GM21526 (cell line): Measurements from ENCODE around the gene CHI3L2.

Source experiments
- ATAC-seq: cut with Tn5 transposase; IDR thresholded peaks from one replicate; pipeline ENCODE4 v1.9.1; 2021; ENCODE audit warnings: moderate library complexity; ENCODE audit not compliant: unreplicated experiment, low FRiP score

Gene CHI3L2

GRCh38 chr1:111218701-111219556 lies 8.6 kb upstream of the CHI3L2 start:
- ATAC-seq = no peak

- peak; percentile 31 for ATAC-seq
These were observed 7.8 kb upstream of the CHI3L2 start for GRCh38 chr1:111219557-111220286.

DNA sequence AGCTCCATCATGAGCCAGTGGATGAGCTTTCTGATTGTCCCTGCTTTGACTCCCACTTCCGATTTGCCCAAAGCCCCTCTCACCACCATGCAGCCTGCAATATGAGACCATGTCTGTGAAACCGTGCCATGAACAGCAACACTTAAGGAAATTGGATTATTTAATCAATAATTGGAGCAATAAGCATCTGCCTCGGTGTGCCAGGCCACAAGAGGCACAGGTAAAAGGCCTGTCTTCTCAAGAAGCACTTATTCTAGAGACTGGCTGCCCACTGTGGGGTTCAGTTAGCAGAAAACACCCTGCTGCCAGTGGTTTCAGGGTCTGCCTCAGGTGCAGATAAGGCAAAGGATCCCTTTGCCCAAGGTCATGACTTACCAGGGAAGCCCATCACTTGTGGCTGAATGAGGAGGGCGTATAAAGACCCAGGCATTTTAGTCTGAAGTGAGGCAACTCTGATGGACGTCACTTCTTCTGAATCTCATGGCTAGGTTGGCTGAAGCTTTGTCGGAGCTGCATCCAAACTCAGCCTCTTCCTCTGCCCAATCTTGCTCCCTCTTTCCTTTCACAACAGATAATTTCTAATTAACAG lies 7.1 kb upstream of the CHI3L2 start:
- no peak for ATAC-seq

DNA sequence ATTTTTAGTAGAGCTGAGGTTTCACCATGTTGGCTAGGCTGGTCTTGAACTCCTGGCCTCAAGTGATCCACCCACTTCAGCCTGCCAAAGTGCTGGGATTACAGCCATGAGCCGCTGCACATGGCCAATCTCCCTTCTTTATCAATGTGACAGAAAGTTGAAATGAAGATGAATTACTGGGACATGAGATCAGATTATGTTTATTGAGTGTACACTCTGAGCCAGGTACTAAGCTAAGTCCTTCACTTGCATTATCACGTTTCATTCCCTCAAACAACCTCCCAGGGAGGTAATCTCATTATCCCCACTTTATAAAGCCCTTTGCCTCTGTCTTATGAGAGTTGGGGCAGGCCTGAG lies 6.3 kb upstream of the CHI3L2 start:
- no peak for ATAC-seq

DNA sequence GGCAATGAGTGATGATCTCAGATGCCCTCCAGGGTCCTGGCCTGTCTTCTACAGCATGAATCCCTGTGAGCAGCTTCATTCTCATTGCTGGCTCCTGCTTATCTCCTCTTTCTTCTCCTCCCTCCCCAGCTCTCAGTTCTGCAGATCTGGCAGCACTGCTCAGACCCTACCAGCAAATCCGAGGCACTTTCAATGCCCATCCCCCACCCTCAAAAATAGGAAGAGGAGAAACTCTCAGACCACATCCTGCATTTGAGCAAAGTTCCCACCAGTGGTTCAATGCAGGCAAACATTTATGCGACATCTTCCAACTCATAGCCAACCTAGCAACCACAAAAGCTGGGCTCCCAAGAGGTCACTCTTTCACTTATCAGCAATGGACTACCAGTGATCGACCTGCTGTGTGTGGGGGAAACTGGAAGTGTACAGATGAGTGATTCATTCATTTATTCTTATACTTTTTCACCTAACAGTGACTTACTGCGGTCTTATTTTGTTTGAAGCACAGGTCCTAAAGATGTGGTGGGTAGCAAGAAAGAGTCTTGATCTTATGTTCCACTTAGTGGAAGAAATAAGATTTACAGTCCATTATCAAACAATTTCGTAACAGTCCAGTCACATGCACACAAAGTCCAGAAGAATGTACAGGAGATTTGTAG lies 5.8 kb upstream of the CHI3L2 start:
- peak; percentile 44 for ATAC-seq

DNA sequence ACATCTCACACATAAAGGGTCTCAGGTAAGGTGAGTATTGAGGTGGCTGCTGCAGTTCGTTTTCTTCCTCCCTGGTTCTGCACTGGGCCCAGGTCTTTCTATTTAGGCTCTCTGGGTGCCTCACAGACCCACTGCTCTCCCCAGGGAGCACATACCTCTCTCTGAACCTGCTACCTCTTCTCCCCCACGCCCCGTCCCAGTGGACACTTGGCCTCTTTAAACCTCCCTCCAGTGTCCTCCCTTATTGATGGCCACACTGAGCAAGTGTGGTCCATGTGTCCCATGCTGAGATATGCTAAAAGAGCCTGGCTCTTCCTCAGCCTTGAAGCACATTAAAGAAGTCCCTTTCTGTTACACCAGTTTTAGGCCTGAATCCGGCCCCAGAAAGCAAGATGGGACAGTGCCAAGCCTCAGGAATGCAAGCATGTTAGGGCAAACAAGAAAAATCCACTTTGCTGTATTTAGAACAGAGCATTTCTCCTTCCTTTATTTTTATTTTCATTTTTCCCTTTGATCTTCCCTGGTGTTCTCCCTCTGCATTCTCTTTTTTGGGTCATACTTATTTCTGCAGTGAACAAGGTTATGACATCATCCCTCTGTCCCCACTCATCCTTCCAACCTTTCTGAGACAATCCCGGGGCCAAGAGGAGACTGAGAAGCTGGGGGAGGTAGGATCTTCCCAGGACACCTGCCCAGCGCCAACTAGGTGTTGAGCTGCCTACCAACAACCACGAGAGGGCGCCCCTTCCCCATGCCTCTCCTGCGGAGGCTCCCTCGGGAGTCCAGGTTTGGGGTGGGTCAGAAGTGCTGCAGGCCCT lies 5.0 kb upstream of the CHI3L2 start:
- no peak for ATAC-seq

GRCh38 chr1:111223126-111223685 lies 4.3 kb upstream of the CHI3L2 start:
- ATAC-seq = no peak

DNA sequence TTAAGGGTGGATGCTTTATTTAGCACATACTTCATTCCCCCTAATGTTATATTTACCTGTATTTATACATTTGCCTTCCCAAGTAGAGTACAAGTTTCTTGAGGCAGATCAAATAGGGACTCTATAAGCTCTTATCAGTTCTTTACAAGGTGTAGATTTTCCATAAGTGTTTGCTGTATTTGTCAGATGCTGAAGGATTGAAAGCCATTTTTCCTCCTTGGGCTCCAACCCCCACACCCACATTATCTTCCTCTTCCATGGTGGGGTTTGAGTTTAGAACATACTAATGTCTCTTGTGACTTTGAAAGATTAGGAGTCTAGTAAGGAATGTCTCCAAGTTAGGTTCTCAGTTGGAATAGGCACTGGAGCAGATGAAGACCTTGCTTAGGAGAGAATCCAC lies 2.4 kb upstream of the CHI3L2 start:
- no peak for ATAC-seq

GRCh38 chr1:111225717-111226400 lies 1.7 kb upstream of the CHI3L2 start:
- ATAC-seq = no peak

DNA sequence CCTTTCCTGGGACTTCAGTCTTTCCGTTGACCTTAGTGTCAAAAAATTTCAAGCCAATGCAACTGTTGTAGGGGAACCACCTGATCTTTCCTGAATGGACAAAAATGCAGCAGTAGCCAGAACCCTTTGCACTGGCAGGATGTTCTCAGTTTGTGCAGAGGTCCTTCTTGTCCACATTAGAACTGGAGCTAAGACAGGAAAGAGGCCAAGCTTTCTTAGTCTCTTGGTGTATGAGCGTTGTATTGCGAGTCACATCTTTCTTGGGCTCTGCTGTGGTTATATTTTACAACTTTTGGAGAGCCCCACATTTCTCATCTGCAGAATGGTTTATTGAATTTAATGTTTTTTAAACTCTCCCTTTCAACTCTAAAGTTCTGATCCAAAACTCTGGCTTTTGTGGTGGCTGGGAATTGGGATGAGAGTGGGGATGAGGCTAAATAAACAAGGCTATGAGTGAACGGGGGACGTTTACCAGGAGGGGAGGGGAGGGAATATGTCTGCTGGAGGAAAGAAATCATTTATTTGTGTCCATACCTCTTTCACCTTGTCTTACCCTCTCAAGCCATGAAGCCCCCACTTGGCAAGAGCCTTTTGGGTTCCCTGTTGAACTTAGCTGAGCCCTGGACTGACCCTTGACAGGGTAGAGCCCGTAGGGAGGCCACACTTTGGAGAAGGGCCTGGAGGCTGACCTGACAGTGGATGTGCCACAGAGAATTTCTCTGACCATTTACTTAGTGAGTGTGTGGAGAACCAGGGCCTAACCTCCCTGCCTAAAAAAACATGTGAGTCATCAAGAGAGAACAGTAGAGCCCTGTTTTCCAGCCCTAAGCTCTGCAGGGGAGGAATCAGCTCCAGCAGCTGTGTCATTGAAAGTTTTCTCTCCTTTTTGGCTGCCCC lies 586 bp downstream of the CHI3L2 start:
- no peak for ATAC-seq

DNA sequence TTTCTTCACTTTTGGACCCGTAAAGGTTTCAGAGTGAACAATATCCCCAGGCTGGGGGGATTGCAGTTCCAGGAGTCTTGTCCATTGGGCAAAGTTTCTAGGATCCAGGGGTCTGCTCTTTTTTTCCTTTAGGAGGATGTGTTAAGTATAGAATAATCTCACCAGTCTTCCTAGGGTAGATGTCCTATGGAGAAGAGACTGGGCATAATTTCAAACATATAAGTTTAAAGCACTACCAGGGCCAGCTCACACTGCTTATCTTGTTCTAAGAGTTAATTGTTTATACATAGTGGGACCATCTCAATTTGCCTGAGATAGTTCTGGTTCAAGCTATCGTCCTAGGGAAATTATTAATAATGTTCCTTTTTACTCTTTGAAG lies 1.2 kb downstream of the CHI3L2 start:
- no peak for ATAC-seq

GRCh38 chr1:111232134-111232533 lies 4.6 kb downstream of the CHI3L2 start:
- no peak for ATAC-seq

DNA sequence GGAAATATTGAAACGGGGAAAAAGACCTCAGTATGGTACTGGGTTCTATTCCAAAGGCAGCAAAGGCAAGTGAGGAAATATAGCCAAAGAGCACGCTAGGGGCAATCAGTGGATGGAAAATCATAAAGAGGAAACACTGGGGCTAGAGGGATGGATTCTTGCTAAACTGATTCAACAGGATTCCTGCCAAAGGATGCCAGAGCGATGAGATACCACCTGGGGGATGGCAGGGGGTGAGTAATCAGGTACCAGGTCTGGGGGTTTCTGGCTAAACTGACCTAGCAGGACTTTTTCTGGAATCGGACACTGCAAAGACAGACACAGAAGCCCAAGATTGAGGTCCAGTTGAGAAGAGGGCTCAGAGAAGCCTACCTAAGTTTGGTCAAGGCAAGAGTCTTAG lies 6.7 kb downstream of the CHI3L2 start:
- no peak for ATAC-seq

DNA sequence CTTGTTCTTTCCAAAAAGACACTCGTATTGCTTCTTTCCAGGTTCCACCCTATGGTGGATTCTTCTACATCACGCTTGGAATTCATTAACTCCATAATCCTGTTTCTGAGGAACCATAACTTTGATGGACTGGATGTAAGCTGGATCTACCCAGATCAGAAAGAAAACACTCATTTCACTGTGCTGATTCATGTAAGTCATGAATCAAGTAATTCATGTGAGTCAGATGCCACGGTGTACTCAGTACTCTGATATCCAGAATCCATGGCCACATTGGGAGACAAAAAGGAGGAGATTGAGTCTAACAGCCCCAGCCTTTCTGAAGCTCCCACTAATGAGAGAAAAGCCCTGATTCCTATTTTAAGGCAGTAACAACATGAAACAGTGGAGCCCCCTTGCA lies 7.4 kb downstream of the CHI3L2 start:
- no peak for ATAC-seq

DNA sequence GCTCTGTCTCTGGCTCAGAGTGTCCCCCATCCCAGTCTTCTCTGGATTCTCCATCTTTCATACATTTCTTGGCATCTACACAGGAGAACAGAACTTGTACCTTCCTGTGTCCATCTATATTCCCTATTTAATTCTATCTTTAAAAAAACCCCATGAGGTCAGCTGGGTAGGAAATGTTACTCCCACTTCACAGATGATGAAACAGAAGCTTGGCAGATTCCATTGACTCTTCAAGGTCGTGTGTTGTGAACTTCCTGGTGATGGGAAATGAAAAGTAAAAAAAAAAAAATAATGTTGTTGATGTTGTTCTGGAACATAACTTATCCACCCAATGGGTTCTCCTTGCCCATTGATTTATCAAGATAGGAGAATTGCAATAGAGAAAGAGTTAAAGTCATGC lies 8.9 kb downstream of the CHI3L2 start:
- no peak for ATAC-seq

- no peak for ATAC-seq
These were observed 9.3 kb downstream of the CHI3L2 start for GRCh38 chr1:111236806-111237205.

- no peak for ATAC-seq
These were observed 10.7 kb downstream of the CHI3L2 start for GRCh38 chr1:111238056-111238795.

DNA sequence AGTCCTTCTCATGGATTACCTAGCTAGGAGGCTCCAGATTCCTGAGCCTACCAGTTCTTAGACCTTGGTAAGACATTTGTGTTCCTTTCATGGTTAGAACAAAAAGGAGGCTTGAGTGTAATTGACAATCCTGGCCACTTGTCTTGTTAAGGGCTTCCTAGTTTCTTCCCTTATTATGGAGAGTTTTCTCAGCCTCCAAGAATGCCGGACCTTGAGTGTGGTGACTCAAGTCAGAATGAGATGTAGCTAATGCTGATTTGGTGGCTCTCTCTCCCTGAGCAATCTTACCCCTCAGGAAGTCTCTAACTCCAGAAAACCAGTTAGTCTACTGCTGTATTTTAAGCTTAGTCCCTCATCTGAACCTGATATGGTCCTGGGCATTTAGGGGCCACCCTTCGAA lies 14.3 kb downstream of the CHI3L2 start:
- no peak for ATAC-seq
